Activated naive CD4-positive, alpha-beta T cell treated with anti-CD3 and anti-CD28 coated beads, Interleukin-2, amount 50 U/mL, for 16 hours (primary cell): ENCODE measurements around the gene TSPAN15.
"Not testable (repeated sequence)": the region's sequence is repeated elsewhere in the genome, so short reads cannot be mapped to it uniquely, and the experiment has no call there.

ENCODE experiments used
- DNase-seq: peaks from one replicate; pipeline ENCODE4 v3.0.0-alpha.2; 2020

TSPAN15 gene

GRCh38 chr10:69467928-69468750, 16.9 kb downstream of the TSPAN15 start:
- no peak for DNase-seq

- DNase-seq = no peak
Measured at GRCh38 chr10:69468751-69469089, 17.5 kb downstream of the TSPAN15 start.

- no peak for DNase-seq
Measured at GRCh38 chr10:69469976-69470375, 18.7 kb downstream of the TSPAN15 start.

- no peak for DNase-seq
Measured at GRCh38 chr10:69470463-69471384, 19.5 kb downstream of the TSPAN15 start.

GRCh38 chr10:69472142-69472541, 20.9 kb downstream of the TSPAN15 start:
- no peak for DNase-seq

GRCh38 chr10:69472544-69472943, 21.3 kb downstream of the TSPAN15 start:
- no peak for DNase-seq

- DNase-seq = no peak
Measured at GRCh38 chr10:69473304-69473990, 22.2 kb downstream of the TSPAN15 start.

GRCh38 chr10:69474742-69475432, 23.6 kb downstream of the TSPAN15 start:
- no peak for DNase-seq

- DNase-seq = no peak
Measured at GRCh38 chr10:69475433-69475830, 24.2 kb downstream of the TSPAN15 start.

GRCh38 chr10:69477968-69478597, 26.8 kb downstream of the TSPAN15 start:
- no peak for DNase-seq

- DNase-seq = no peak
Measured at GRCh38 chr10:69479240-69480067, 28.2 kb downstream of the TSPAN15 start.

- no peak for DNase-seq
Measured at GRCh38 chr10:69480068-69480412, 28.8 kb downstream of the TSPAN15 start.

- no peak for DNase-seq
Measured at GRCh38 chr10:69481305-69481704, 30.0 kb downstream of the TSPAN15 start.

GRCh38 chr10:69481811-69482524, 30.7 kb downstream of the TSPAN15 start:
- DNase-seq = no peak

GRCh38 chr10:69483963-69484362, 32.7 kb downstream of the TSPAN15 start:
- DNase-seq = no peak

GRCh38 chr10:69484736-69485135, 33.5 kb downstream of the TSPAN15 start:
- no peak for DNase-seq

GRCh38 chr10:69486922-69487730, 35.9 kb downstream of the TSPAN15 start:
- DNase-seq = no peak

GRCh38 chr10:69488149-69488844, 37.0 kb downstream of the TSPAN15 start:
- not testable (repeated sequence) for DNase-seq

GRCh38 chr10:69488856-69489255, 37.6 kb downstream of the TSPAN15 start:
- not testable (repeated sequence) for DNase-seq
